Stomach (tissue), 9 donors: Measurements from ENCODE around the gene TMEM79. TPM values are rescaled to one million over a fixed set of nuclear protein-coding genes. Genes with fewer than 3 reads are reported as not detected.

Experiments
- DNase-seq, 2 donors: peaks; one replicate each; pipeline versions ENCODE4 v3.0.0 to v3.0.0-alpha.2; 2013 to 2019
- H3K27ac ChIP-seq, 5 donors: fragments of 200-600 bp in 4 of 5; sonication (generic) in 4 of 5; one replicate each; pipeline ENCODE4 v1.5.1; 2013 to 2019; ENCODE audit warnings: mild to moderate bottlenecking in 1 of 5, moderate library complexity in 1 of 5
- H3K27me3 ChIP-seq, 3 donors: fragments of 200-600 bp; sonication (generic); one replicate each; pipeline ENCODE4 v1.5.1; 2017 to 2019; ENCODE audit warnings: mixed run types in 1 of 3
- H3K36me3 ChIP-seq, 4 donors: fragments of 200-600 bp; sonication (generic); 1 replicate in 3 of 4; 2 replicates in 1 of 4; pipeline ENCODE4 v1.5.1; 2016 to 2019
- H3K4me1 ChIP-seq, 4 donors: fragments of 200-600 bp; sonication (generic); one replicate each; pipeline ENCODE4 v1.5.1; 2016 to 2019
- H3K4me3 ChIP-seq, 4 donors: fragments of 200-600 bp; sonication (generic) in 3 of 4; one replicate each; pipeline ENCODE4 v1.5.1; 2016 to 2019; ENCODE audit warnings: mild to moderate bottlenecking in 1 of 4
- H3K9me3 ChIP-seq, 4 donors: fragments of 200-600 bp; sonication (generic); one replicate each; pipeline ENCODE4 v1.5.1; 2016 to 2019
- CTCF ChIP-seq, 7 experiments: fragments of 450-650 bp in 4 of 7; fragments of 200-600 bp in 3 of 7; sonication (generic) in 3 of 7; IDR thresholded peaks; one replicate each; pipeline ENCODE4 v1.5.1; 2016 to 2019; ENCODE audit warnings: antibody characterized with exemption in 7 of 7, control low read depth in 2 of 7, mild to moderate bottlenecking in 1 of 7
- EP300 ChIP-seq: sonication (generic); formaldehyde crosslinking; IDR thresholded peaks from one replicate; pipeline ENCODE4 v1.6.1; 2017; ENCODE audit warnings: antibody characterized with exemption
- POLR2A ChIP-seq, 4 donors: fragments of 450-650 bp; IDR thresholded peaks; one replicate each; pipeline ENCODE4 v1.6.1; 2016; ENCODE audit warnings: antibody characterized with exemption in 4 of 4, control low read depth in 2 of 4, mild to moderate bottlenecking in 1 of 4, moderate library complexity in 1 of 4
- POLR2AphosphoS5 ChIP-seq, 3 donors: sonication (generic); formaldehyde crosslinking; IDR thresholded peaks; one replicate each; pipeline ENCODE4 v1.6.1; 2016; ENCODE audit warnings: antibody characterized with exemption in 3 of 3
- WGBS, 5 donors: extraction: QIAGEN DNeasy Blood & Tissue Kit in 3 of 5; methylation state at CpG; one replicate each; pipeline versions ENCODE4 v1.1.5 to v1.1.7; 2013 to 2018; 5-methylcytosine and 5-hydroxymethylcytosine counted together
- intact Hi-C: fragments of 100-400 bp; cut with DNase I; formaldehyde crosslinking; loops from one replicate; pipeline ENCODE4 v1.15.1; 2023; ENCODE audit warnings: low total_unique reads
- polyA plus RNA-seq, 3 donors: library from polyadenylated mRNA; stranded (reverse); fragments of 200-250 nt; gene quantifications; one replicate each; pipeline ENCODE4 v1.2.3, GENCODE V29; 2013
- total RNA-seq, 5 donors: library from RNA; depleted of rRNA; stranded (reverse); fragments of >200 nt; gene quantifications; one replicate each; pipeline versions ENCODE4 v1.1.0 to v1.2.3, GENCODE V29; 2014 to 2016
- donor health status: healthy with polysubstance abuse.
- donor health status: Bipolar disorder and iron deficiency.
- donor health status: healthy.

TMEM79 gene
- total and polyA plus RNA-seq, 8 donors, result 1.1 to 24.9 (median 2.9) TPM; not detected in 1

DNA sequence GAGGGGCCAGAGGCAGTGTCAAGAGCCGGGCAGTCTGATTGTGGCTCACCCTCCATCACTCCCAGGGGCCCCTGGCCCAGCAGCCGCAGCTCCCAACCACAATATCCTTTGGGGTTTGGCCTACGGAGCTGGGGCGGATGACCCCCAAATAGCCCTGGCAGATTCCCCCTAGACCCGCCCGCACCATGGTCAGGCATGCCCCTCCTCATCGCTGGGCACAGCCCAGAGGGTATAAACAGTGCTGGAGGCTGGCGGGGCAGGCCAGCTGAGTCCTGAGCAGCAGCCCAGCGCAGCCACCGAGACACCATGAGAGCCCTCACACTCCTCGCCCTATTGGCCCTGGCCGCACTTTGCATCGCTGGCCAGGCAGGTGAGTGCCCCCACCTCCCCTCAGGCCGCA is 42.2 kb upstream of the TMEM79 start, which contains the start of gene BGLAP:
TSS of gene BGLAP (plus strand) at position 259 of the 400 bp plus-strand sequence. CDS start at position 307, 48 bp downstream.
- 67 to 86% (median 82%) methylated on average over 7 to 14 of the region's 14 CpGs for WGBS, 5 donors
- Histone ChIP-seq H3K36me3 (peaks cover 24 to 62% (median 52%) of the 10 kb centered on the region in 4 donors), H3K4me1 (peaks cover 15 to 24% (median 22%) of the 10 kb centered on the region in 4 donors), H3K9me3 (no peaks in the 10 kb centered on the region), H3K27me3 (peaks cover 0 to 31% (median 9%) of the 10 kb centered on the region in 3 donors), H3K27ac (no peak within 1 kb of the TSS), H3K4me3 (no peak within 1 kb of the TSS)
- TF ChIP-seq EP300, result no peak
- no peak for TF ChIP-seq POLR2A (IDR thresholded peaks at IDR 0.05)
- no peak for TF ChIP-seq POLR2AphosphoS5 (IDR thresholded peaks at IDR 0.05)
- no peak for TF ChIP-seq CTCF (IDR thresholded peaks at IDR 0.05)
- DNase-seq, result no peak
- intact Hi-C loops, result no loop called here

GRCh38 chr1:156242738-156243137 is 41.4 kb upstream of the TMEM79 start:
- 66 to 76% (median 73%) methylated on average over 8 to 10 of the region's 10 CpGs for WGBS, 5 donors
- TF ChIP-seq EP300 (no peak), POLR2AphosphoS5 (IDR thresholded peaks at IDR 0.05) (no peak), CTCF (IDR thresholded peaks at IDR 0.05) (no peak), POLR2A (IDR thresholded peaks at IDR 0.05) (no peak)
- Histone ChIP-seq H3K9me3 (no peaks in the 10 kb centered on the region), H3K36me3 (peaks cover 16 to 54% (median 44%) of the 10 kb centered on the region in 4 donors), H3K27ac (no peak overlapping the region), H3K27me3 (peaks cover 0 to 31% (median 9%) of the 10 kb centered on the region in 3 donors), H3K4me1 (peaks cover 23 to 32% (median 30%) of the 10 kb centered on the region in 4 donors), H3K4me3 (no peak overlapping the region)
- intact Hi-C loops, result no loop called here
- DNase-seq, result no peak

- 50 to 78% (median 63%) methylated on average over 1 to 2 of the region's 2 CpGs for WGBS, 5 donors
- Histone ChIP-seq H3K9me3 (no peaks in the 10 kb centered on the region), H3K36me3 (peaks cover 13 to 42% (median 34%) of the 10 kb centered on the region in 4 donors), H3K27ac (no peak overlapping the region), H3K4me3 (no peak overlapping the region), H3K4me1 (peaks cover 24 to 37% (median 34%) of the 10 kb centered on the region in 4 donors), H3K27me3 (peaks cover 0 to 31% (median 9%) of the 10 kb centered on the region in 3 donors)
- intact Hi-C loops, result no loop called here
- no peak for DNase-seq
- no peak for TF ChIP-seq CTCF (IDR thresholded peaks at IDR 0.05)
- TF ChIP-seq POLR2AphosphoS5 (IDR thresholded peaks at IDR 0.05), result no peak
- TF ChIP-seq POLR2A (IDR thresholded peaks at IDR 0.05), result no peak
- TF ChIP-seq EP300, result no peak
These were observed 40.0 kb upstream of the TMEM79 start for GRCh38 chr1:156244126-156244525.

- no peak overlapping the region for H3K27ac ChIP-seq
- intact Hi-C loops, result no loop called here
- H3K9me3 ChIP-seq, result no peaks in the 10 kb centered on the region
- peaks cover 24 to 37% (median 34%) of the 10 kb centered on the region in 4 donors for H3K4me1 ChIP-seq
- WGBS, 5 donors, result 77 to 89% (median 80%) methylated on average over 16 to 17 of the region's 17 CpGs
- TF ChIP-seq EP300 (no peak), CTCF (IDR thresholded peaks at IDR 0.05) (no peak), POLR2A (IDR thresholded peaks at IDR 0.05) (no peak), POLR2AphosphoS5 (IDR thresholded peaks at IDR 0.05) (no peak)
- peaks cover 0 to 31% (median 9%) of the 10 kb centered on the region in 3 donors for H3K27me3 ChIP-seq
- DNase-seq, result peak in 1 of 2 donors; percentile 14
- H3K4me3 ChIP-seq, result no peak overlapping the region
- H3K36me3 ChIP-seq, result peaks cover 9 to 42% (median 34%) of the 10 kb centered on the region in 4 donors
These were observed 39.4 kb upstream of the TMEM79 start for GRCh38 chr1:156244712-156245111.
